GM12878 (cell line): ENCODE measurements around the gene ZNF407.
"Not testable (repeated sequence)": the region's sequence is repeated elsewhere in the genome, so short reads cannot be mapped to it uniquely, and the experiment has no call there.

Experiments used
- CTCF ChIP-seq, 3 experiments: IDR thresholded peaks in 2 of 3; conservative IDR thresholded peaks in 1 of 3; 2 replicates each; pipeline ENCODE4 v1.5.1; 2011; ENCODE audit warnings: low read depth in 3 of 3, low read length in 3 of 3, mild to moderate bottlenecking in 3 of 3, control low read depth in 2 of 3, moderate library complexity in 2 of 3, inconsistent platforms in 1 of 3, mixed read lengths in 1 of 3; ENCODE audit not compliant: control insufficient read depth in 2 of 3, insufficient read depth in 1 of 3; ENCODE audit errors: extremely low read depth in 1 of 3
- IRF3 ChIP-seq: fragments of 450-650 bp; IDR thresholded peaks from 2 replicates; pipeline ENCODE4 v1.6.1; 2014; ENCODE audit warnings: mild to moderate bottlenecking
- POLR2A ChIP-seq: IDR thresholded peaks from 2 replicates; pipeline ENCODE4 v1.6.1; 2011; ENCODE audit warnings: low read depth, mild to moderate bottlenecking, low read length
- SKIL ChIP-seq: fragments of 450-650 bp; IDR thresholded peaks from 2 replicates; pipeline ENCODE4 v1.6.1; 2017; ENCODE audit warnings: mild to moderate bottlenecking, low read depth, inconsistent platforms; ENCODE audit not compliant: poor library complexity, severe bottlenecking
- YY1 ChIP-seq: IDR thresholded peaks from 2 replicates; pipeline ENCODE4 v1.6.1; 2011; ENCODE audit warnings: low read depth, mild to moderate bottlenecking, low read length
- ZNF384 ChIP-seq: IDR thresholded peaks from 2 replicates; pipeline ENCODE4 v1.6.1; 2012; ENCODE audit warnings: low read depth, mild to moderate bottlenecking, low read length, improper control_type of control experiment, borderline replicate concordance

- TF ChIP-seq IRF3; CTCF (IDR thresholded peaks at IDR 0.05 in 2 of 3, conservative IDR thresholded peaks at IDR 0.05 in 1 of 3; ENCODE audit: control insufficient read depth in 2 of 3, extremely low read depth in 1 of 3, insufficient read depth in 1 of 3, low read depth in 3 of 3, low read length in 3 of 3); POLR2A; ZNF384; YY1; SKIL: not testable (repeated sequence)
These were observed 488.0 kb downstream of the ZNF407 start for GRCh38 chr18:75085676-75086075.
